GM23338 (cell line): ENCODE data around the gene WNK2. TPM values are rescaled to one million over a fixed set of nuclear protein-coding genes. Genes with fewer than 3 reads are reported as not detected.

Source experiments
- ATAC-seq: fragments of 200-7000 bp; cut with Tn5 transposase; 3 replicates; pipeline ENCODE4 v1.9.1; 2020
- DNase-seq: peaks from one replicate; pipeline ENCODE4 v3.0.0-alpha.2; 2015; ENCODE audit warnings: low spot score
- H2AFZ ChIP-seq: fragments of 200-600 bp; sonication (generic); 2 replicates; pipeline ENCODE4 v1.8.0; 2016; ENCODE audit warnings: antibody characterized with exemption, mild to moderate bottlenecking, moderate library complexity
- H3F3A ChIP-seq: fragments of 200-600 bp; sonication (generic); replicated peaks from 2 replicates; pipeline ENCODE4 v1.8.0; 2017; ENCODE audit warnings: antibody characterized with exemption, mixed run types, low read depth
- H3K27ac ChIP-seq: fragments of 200-600 bp; sonication (generic); 2 replicates; pipeline ENCODE4 v1.6.1; 2016; ENCODE audit warnings: low read depth
- H3K27me3 ChIP-seq: fragments of 200-600 bp; sonication (generic); 2 replicates; pipeline ENCODE4 v1.8.0; 2016; ENCODE audit warnings: mild to moderate bottlenecking, mixed run types, moderate library complexity; ENCODE audit not compliant: insufficient read depth
- H3K36me3 ChIP-seq: fragments of 200-600 bp; sonication (generic); 2 replicates; pipeline ENCODE4 v1.8.0; 2016; ENCODE audit warnings: mild to moderate bottlenecking; ENCODE audit not compliant: insufficient read depth
- H3K4me1 ChIP-seq: fragments of 200-600 bp; sonication (generic); 2 replicates; pipeline ENCODE4 v1.8.0; 2016; ENCODE audit warnings: mild to moderate bottlenecking, moderate library complexity; ENCODE audit not compliant: insufficient read depth
- H3K4me2 ChIP-seq: fragments of 200-600 bp; sonication (generic); 2 replicates; pipeline ENCODE4 v1.7.1; 2017; ENCODE audit warnings: mixed run types
- H3K4me3 ChIP-seq: fragments of 200-600 bp; sonication (generic); 2 replicates; pipeline ENCODE4 v1.6.1; 2016; ENCODE audit warnings: mixed run types
- H3K79me2 ChIP-seq: fragments of 200-600 bp; sonication (generic); replicated peaks from 2 replicates; pipeline ENCODE4 v1.8.0; 2017; ENCODE audit warnings: mild to moderate bottlenecking; ENCODE audit not compliant: insufficient read depth
- H3K9me2 ChIP-seq: fragments of 200-600 bp; sonication (generic); 2 replicates; pipeline ENCODE4 v1.8.0; 2017; ENCODE audit not compliant: insufficient read depth
- H4K20me1 ChIP-seq: fragments of 200-600 bp; sonication (generic); replicated peaks from 2 replicates; pipeline ENCODE4 v1.8.0; 2017; ENCODE audit warnings: mild to moderate bottlenecking; ENCODE audit not compliant: insufficient read depth
- H3K27ac Mint-ChIP-seq: 2 replicates; pipeline ENCODE4 v1.8.0; 2020; ENCODE audit warnings: inconsistent platforms, mild to moderate bottlenecking, moderate library complexity, mixed read lengths
- H3K27me3 Mint-ChIP-seq: 3 replicates; pipeline ENCODE4 v1.8.0; 2022; ENCODE audit warnings: low read depth, mild to moderate bottlenecking, moderate library complexity, mixed read lengths, inconsistent platforms; ENCODE audit not compliant: insufficient read depth, poor library complexity
- H3K36me3 Mint-ChIP-seq: 3 replicates; pipeline ENCODE4 v1.8.0; 2021; ENCODE audit warnings: low read depth, mild to moderate bottlenecking, inconsistent platforms, moderate library complexity, mixed read lengths
- H3K4me1 Mint-ChIP-seq: 3 replicates; pipeline ENCODE4 v1.8.0; 2020; ENCODE audit warnings: mild to moderate bottlenecking, inconsistent platforms, mixed read lengths
- H3K4me3 Mint-ChIP-seq: 3 replicates; pipeline ENCODE4 v1.8.0; 2021; ENCODE audit warnings: moderate library complexity, mild to moderate bottlenecking, inconsistent platforms, mixed read lengths
- H3K9me3 Mint-ChIP-seq: 3 replicates; pipeline ENCODE4 v1.8.0; 2020; ENCODE audit warnings: moderate library complexity, mild to moderate bottlenecking, inconsistent platforms, mixed read lengths
- CTCF ChIP-seq, 2 experiments: fragments of 200-600 bp in 1 of 2; sonication (generic) in 1 of 2; conservative IDR thresholded peaks; 2 replicates each; pipeline versions ENCODE4 v1.5.1 to v1.6.1; 2016 to 2017; ENCODE audit warnings: antibody characterized with exemption in 2 of 2, low read depth in 2 of 2, mild to moderate bottlenecking in 2 of 2, moderate library complexity in 1 of 2
- EZH2 ChIP-seq: fragments of 200-600 bp; sonication (generic); IDR thresholded peaks from one replicate; pipeline ENCODE4 v1.8.0; 2017; ENCODE audit warnings: antibody characterized with exemption, mild to moderate bottlenecking, low read depth; ENCODE audit not compliant: unreplicated experiment
- EZH2phosphoT487 ChIP-seq: fragments of 200-600 bp; sonication (generic); IDR thresholded peaks from one replicate; pipeline ENCODE4 v1.8.1; 2018; ENCODE audit warnings: antibody characterized with exemption; ENCODE audit not compliant: unreplicated experiment
- NANOG ChIP-seq: IDR thresholded peaks from 2 replicates; pipeline ENCODE4 v1.6.1; 2016; ENCODE audit warnings: antibody characterized with exemption, borderline replicate concordance
- POLR2AphosphoS5 ChIP-seq: IDR thresholded peaks from 2 replicates; pipeline ENCODE4 v1.6.1; 2016; ENCODE audit warnings: antibody characterized with exemption, low read depth
- STAT1 ChIP-seq: IDR thresholded peaks from one replicate; pipeline ENCODE4 v1.6.1; 2016; ENCODE audit warnings: antibody characterized with exemption; ENCODE audit not compliant: unreplicated experiment
- ZNF331 ChIP-seq: fragments of 250-450 bp; sonication (Bioruptor Pico); IDR thresholded peaks from 2 replicates; pipeline ENCODE4 v1.5.0; 2020; ENCODE audit warnings: low read depth, mild to moderate bottlenecking, moderate library complexity
- ZNF462 ChIP-seq: fragments of 250-450 bp; sonication (Bioruptor Pico); IDR thresholded peaks from 2 replicates; pipeline ENCODE4 v1.5.0; 2020; ENCODE audit warnings: mild to moderate bottlenecking, moderate library complexity
- polyA plus RNA-seq: library from polyadenylated mRNA; unstranded; fragments of >200 nt; fragmentation: Nextera tagmentation; extraction: Ambion mirVana; gene quantifications from 2 replicates; pipeline ENCODE4 v1.2.1, GENCODE V29; 2016
- total RNA-seq: library from RNA; depleted of rRNA; stranded (reverse); fragments of >200 nt; shearing (Covaris generic); gene quantifications from 2 replicates; pipeline ENCODE4 v1.2.3, GENCODE V29; 2014
- TF ChIP-seq, protein P1 (sequence below): IDR thresholded peaks from 2 replicates; pipeline ENCODE4 v1.6.1; 2016; ENCODE audit warnings: antibody characterized with exemption

The WNK2 gene
- total and polyA plus RNA-seq, 2 experiments from 2014 or later = 56.4 to 102 TPM

DNA sequence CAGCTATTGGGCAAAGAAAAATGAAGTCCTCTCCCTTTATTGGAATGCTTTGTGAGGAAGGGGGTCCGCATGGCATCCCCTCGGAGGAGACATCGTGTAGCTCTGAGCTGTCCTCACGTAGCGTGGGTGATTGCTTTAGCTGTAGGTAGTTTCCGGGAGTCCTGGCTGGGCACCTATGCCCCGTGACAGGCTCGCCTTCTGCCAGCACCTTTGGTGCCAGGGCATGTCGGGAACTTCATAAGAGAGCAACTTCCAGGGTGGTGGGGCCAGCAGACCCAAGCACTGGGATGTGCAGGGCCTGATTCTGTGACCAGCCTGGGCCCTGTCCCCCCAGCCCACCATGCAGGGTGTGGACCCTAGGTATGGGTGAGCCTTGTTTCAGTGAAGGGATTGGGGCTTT, 64.0 kb downstream of the WNK2 start:
- no peak overlapping the region for H2AFZ ChIP-seq
- DNase-seq = no peak
- TF ChIP-seq ZNF331 (CRISPR knock-in tag) (no peak), EZH2phosphoT487 (no peak), NANOG (no peak)
- no peaks in the 10 kb centered on the region for H3K27me3 ChIP-seq
- H3K4me3 ChIP-seq = no peak overlapping the region
- ATAC-seq = no peak
- H3K4me2 ChIP-seq = no peak overlapping the region
- H3K79me2 ChIP-seq = no peaks in the 10 kb centered on the region
- Mint-ChIP-seq H3K9me3 (no peaks in the 10 kb centered on the region), H3K4me1 (peaks cover 11% of the 10 kb centered on the region; the same call in 2 of the 3 replicates), H3K27ac (0 out of 2 replicates have a peak overlapping the region, but pooled peaks have one; percentile 5), H3K4me3 (no peak overlapping the region), H3K36me3 (peaks cover 9% of the 10 kb centered on the region), H3K27me3 (no peaks in the 10 kb centered on the region)
- 0 out of 2 replicates have a peak, but pooled peaks cover 6% of the 10 kb centered on the region for H4K20me1 ChIP-seq
- H3F3A ChIP-seq = no peaks in the 10 kb centered on the region
- H3K27ac ChIP-seq = no peak overlapping the region
- no peaks in the 10 kb centered on the region for H3K9me2 ChIP-seq
- no peaks in the 10 kb centered on the region; the same call in 1 of the 2 replicates for H3K36me3 ChIP-seq
- peaks cover 9% of the 10 kb centered on the region; the same call in 1 of the 2 replicates for H3K4me1 ChIP-seq

DNA sequence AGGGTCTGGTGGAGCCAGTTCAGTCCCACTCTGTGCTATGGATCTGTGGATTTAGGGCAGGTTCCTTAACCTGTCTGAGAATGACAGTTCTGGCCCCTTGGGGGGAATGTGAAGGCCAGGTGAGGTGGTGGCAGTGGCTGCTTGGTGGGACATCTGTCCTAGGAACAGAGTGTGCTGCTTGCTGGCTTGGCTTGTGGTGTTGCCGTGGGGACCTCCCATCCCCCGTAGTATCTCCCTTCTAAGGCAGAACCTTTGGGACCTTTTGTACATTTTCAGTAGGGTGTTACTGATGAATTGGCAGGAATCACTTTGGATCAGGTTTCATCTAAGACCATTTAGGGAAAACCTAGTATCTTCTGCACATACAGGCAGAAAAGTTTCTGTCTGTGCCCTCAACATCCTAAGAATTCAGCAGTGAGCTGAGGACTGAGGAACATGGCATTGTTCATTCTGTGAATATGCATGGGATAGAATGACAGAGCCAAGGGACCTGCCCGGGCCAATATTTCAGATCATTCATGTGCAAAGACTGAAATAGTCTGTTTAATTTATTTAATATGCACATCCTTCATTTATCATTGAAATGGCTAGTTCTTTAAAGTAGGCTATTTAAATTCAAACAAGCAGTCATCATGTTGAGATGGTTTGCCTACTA, 64.6 kb downstream of the WNK2 start:
- DNase-seq = no peak
- no peak overlapping the region; the same call in 1 of the 2 replicates for H3K4me2 ChIP-seq
- H3K9me2 ChIP-seq = no peaks in the 10 kb centered on the region
- H3K4me1 Mint-ChIP-seq = peaks cover 11% of the 10 kb centered on the region; the same call in 2 of the 3 replicates
- no peak overlapping the region for H3K4me3 ChIP-seq
- H3K9me3 Mint-ChIP-seq = no peaks in the 10 kb centered on the region
- peaks cover 9% of the 10 kb centered on the region; the same call in 1 of the 2 replicates for H3K4me1 ChIP-seq
- 0 out of 2 replicates have a peak overlapping the region, but pooled peaks have one; percentile 5 for H3K27ac Mint-ChIP-seq
- no peaks in the 10 kb centered on the region for H3F3A ChIP-seq
- H3K27me3 Mint-ChIP-seq = no peaks in the 10 kb centered on the region
- H3K36me3 ChIP-seq = no peaks in the 10 kb centered on the region; the same call in 1 of the 2 replicates
- H3K4me3 Mint-ChIP-seq = no peak overlapping the region
- H2AFZ ChIP-seq = no peak overlapping the region
- H4K20me1 ChIP-seq = 0 out of 2 replicates have a peak, but pooled peaks cover 6% of the 10 kb centered on the region
- peaks cover 6% of the 10 kb centered on the region; the same call in 2 of the 3 replicates for H3K36me3 Mint-ChIP-seq
- no peaks in the 10 kb centered on the region for H3K27me3 ChIP-seq
- no peak overlapping the region for H3K27ac ChIP-seq
- peak; percentile 22; the same call in 2 of the 3 replicates for ATAC-seq
- no peaks in the 10 kb centered on the region for H3K79me2 ChIP-seq
- TF ChIP-seq CTCF (conservative IDR thresholded peaks at IDR 0.05; ENCODE audit: low read depth in 2 of 2) (no peak), STAT1 (no peak), ZNF462 (CRISPR knock-in tag) (no peak), EZH2 (no peak), POLR2AphosphoS5 (no peak), NANOG (no peak)
- TF ChIP-seq, protein P1, sequence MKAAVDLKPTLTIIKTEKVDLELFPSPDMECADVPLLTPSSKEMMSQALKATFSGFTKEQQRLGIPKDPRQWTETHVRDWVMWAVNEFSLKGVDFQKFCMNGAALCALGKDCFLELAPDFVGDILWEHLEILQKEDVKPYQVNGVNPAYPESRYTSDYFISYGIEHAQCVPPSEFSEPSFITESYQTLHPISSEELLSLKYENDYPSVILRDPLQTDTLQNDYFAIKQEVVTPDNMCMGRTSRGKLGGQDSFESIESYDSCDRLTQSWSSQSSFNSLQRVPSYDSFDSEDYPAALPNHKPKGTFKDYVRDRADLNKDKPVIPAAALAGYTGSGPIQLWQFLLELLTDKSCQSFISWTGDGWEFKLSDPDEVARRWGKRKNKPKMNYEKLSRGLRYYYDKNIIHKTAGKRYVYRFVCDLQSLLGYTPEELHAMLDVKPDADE = no peak
